Measurements from ENCODE around the gene OTUD7B. TPM values are rescaled to one million over a fixed set of nuclear protein-coding genes. Genes with fewer than 3 reads are reported as not detected.

The OTUD7B gene
- total RNA-seq, 3 donors from 2014 or later, result 39.2 to 52.7 (median 49.3) TPM

- TF ChIP-seq CTCF (IDR thresholded peaks at IDR 0.05), result no peak
- Histone ChIP-seq H3K4me3 (peak overlapping the region; percentile 86), H3K9me3 (no peaks in the 10 kb centered on the region), H3K36me3 (ENCODE audit: low read depth) (peaks cover 21% of the 10 kb centered on the region), H3K4me1 (ENCODE audit: low read depth) (peaks cover 39% of the 10 kb centered on the region)
- intact Hi-C loops (cut with DNase I, micrococcal nuclease), result no loop called here
- ATAC-seq, result no peak
- no peak for DNase-seq
These were observed 83.4 kb downstream of the OTUD7B start for GRCh38 chr1:149927056-149927562.

- ATAC-seq (no peak), DNase-seq (no peak)
- intact Hi-C loops (cut with DNase I, micrococcal nuclease), result no loop called here
- H3K4me3 ChIP-seq, result no peak overlapping the region
- peaks cover 21% of the 10 kb centered on the region for H3K36me3 ChIP-seq (ENCODE audit: low read depth)
- H3K4me1 ChIP-seq (ENCODE audit: low read depth), result peaks cover 33% of the 10 kb centered on the region
- no peaks in the 10 kb centered on the region for H3K9me3 ChIP-seq
- no peak for TF ChIP-seq CTCF (IDR thresholded peaks at IDR 0.05)
These were observed 84.2 kb downstream of the OTUD7B start for GRCh38 chr1:149926296-149926695.

- Histone ChIP-seq H3K4me1 (ENCODE audit: low read depth) (peaks cover 33% of the 10 kb centered on the region), H3K4me3 (no peak overlapping the region), H3K36me3 (ENCODE audit: low read depth) (peaks cover 21% of the 10 kb centered on the region), H3K9me3 (no peaks in the 10 kb centered on the region)
- no peak for DNase-seq
- no peak for TF ChIP-seq CTCF (IDR thresholded peaks at IDR 0.05)
- intact Hi-C loops (cut with DNase I, micrococcal nuclease), result no loop called here
- ATAC-seq, result no peak
These were observed 84.8 kb downstream of the OTUD7B start for GRCh38 chr1:149925751-149926150.

- Histone ChIP-seq H3K4me3 (no peak overlapping the region), H3K9me3 (no peaks in the 10 kb centered on the region), H3K36me3 (ENCODE audit: low read depth) (peaks cover 21% of the 10 kb centered on the region), H3K4me1 (ENCODE audit: low read depth) (peaks cover 32% of the 10 kb centered on the region)
- DNase-seq (no peak), ATAC-seq (no peak)
- no peak for TF ChIP-seq CTCF (IDR thresholded peaks at IDR 0.05)
- intact Hi-C loops (cut with DNase I, micrococcal nuclease), result no loop called here
These were observed 85.2 kb downstream of the OTUD7B start for GRCh38 chr1:149925345-149925744.

- intact Hi-C loops (cut with DNase I, micrococcal nuclease), result no loop called here
- Histone ChIP-seq H3K9me3 (no peaks in the 10 kb centered on the region), H3K36me3 (ENCODE audit: low read depth) (peaks cover 21% of the 10 kb centered on the region), H3K4me1 (ENCODE audit: low read depth) (peaks cover 17% of the 10 kb centered on the region), H3K4me3 (no peak overlapping the region)
- no peak for DNase-seq
- ATAC-seq, result no peak
- no peak for TF ChIP-seq CTCF (IDR thresholded peaks at IDR 0.05)
These were observed 86.9 kb downstream of the OTUD7B start for GRCh38 chr1:149923626-149924025.
